ENCODE results near the gene STKLD1. TPM values are rescaled to one million over a fixed set of nuclear protein-coding genes. Genes with fewer than 3 reads are reported as not detected.

The STKLD1 gene
- total RNA-seq, 4 donors from 2014 or later, result 0.54 to 7.0 (median 3.7) TPM; not detected in 1

- H3K4me3 ChIP-seq (ENCODE audit: low read depth, poor library complexity, severe bottlenecking), result no peak overlapping the region
- WGBS, 2 donors, result 77 to 78% methylated on average over 14 of the region's 14 CpGs
- DNase-seq (ENCODE audit: low spot score in 2 of 2), result no peak
- intact Hi-C loops (cut with DNase I; ENCODE audit: low total_unique reads), result no loop called here
- no peak for TF ChIP-seq CTCF (IDR thresholded peaks at IDR 0.05)
- no peak for TF ChIP-seq POLR2A (IDR thresholded peaks at IDR 0.05)
Observed at GRCh38 chr9:133351908-133352634, 24.1 kb upstream of the STKLD1 start.

GRCh38 chr9:133352635-133353340 lies 23.4 kb upstream of the STKLD1 start:
- 62 to 67% methylated on average over 8 of the region's 8 CpGs for whole genome bisulfite sequencing, 2 donors
- TF ChIP-seq CTCF (IDR thresholded peaks at IDR 0.05) (no peak), POLR2A (IDR thresholded peaks at IDR 0.05) (no peak)
- no peak overlapping the region for H3K4me3 ChIP-seq (ENCODE audit: low read depth, poor library complexity, severe bottlenecking)
- no peak for DNase-seq (ENCODE audit: low spot score in 2 of 2)
- intact Hi-C loops (cut with DNase I; ENCODE audit: low total_unique reads), result no loop called here

- intact Hi-C loops (cut with DNase I; ENCODE audit: low total_unique reads), result no loop called here
- TF ChIP-seq POLR2A (IDR thresholded peaks at IDR 0.05) (no peak), CTCF (IDR thresholded peaks at IDR 0.05) (no peak)
- 70 to 77% methylated on average over 5 of the region's 5 CpGs for WGBS, 2 donors
- H3K4me3 ChIP-seq (ENCODE audit: low read depth, poor library complexity, severe bottlenecking), result no peak overlapping the region
- DNase-seq (ENCODE audit: low spot score in 2 of 2), result no peak
Observed at GRCh38 chr9:133353548-133353947, 22.6 kb upstream of the STKLD1 start.

GRCh38 chr9:133354766-133355165 lies 21.4 kb upstream of the STKLD1 start:
- intact Hi-C loops (cut with DNase I; ENCODE audit: low total_unique reads), result no loop called here
- WGBS, 2 donors, result 71 to 73% methylated on average over 7 of the region's 7 CpGs
- DNase-seq (ENCODE audit: low spot score in 2 of 2), result no peak
- no peak overlapping the region for H3K4me3 ChIP-seq (ENCODE audit: low read depth, poor library complexity, severe bottlenecking)
- no peak for TF ChIP-seq CTCF (IDR thresholded peaks at IDR 0.05)
- no peak for TF ChIP-seq POLR2A (IDR thresholded peaks at IDR 0.05)

- TF ChIP-seq CTCF (IDR thresholded peaks at IDR 0.05), result no peak
- no peak for TF ChIP-seq POLR2A (IDR thresholded peaks at IDR 0.05)
- intact Hi-C loops (cut with DNase I; ENCODE audit: low total_unique reads), result no loop called here
- 0% methylated on average over 6 to 18 of the region's 31 CpGs for WGBS, 2 donors
Observed at GRCh38 chr9:133355881-133356357, 20.2 kb upstream of the STKLD1 start.

More at GRCh38 chr9:133355881-133356357, 20.2 kb upstream of the STKLD1 start:
- DNase-seq (ENCODE audit: low spot score in 2 of 2), result no peak
- peak overlapping the region; percentile 69 for H3K4me3 ChIP-seq (ENCODE audit: low read depth, poor library complexity, severe bottlenecking)

Measured in lower leg skin (tissue), 4 donors.